ENCODE data around the gene PRKAG2. TPM values are rescaled to one million over a fixed set of nuclear protein-coding genes. Genes with fewer than 3 reads are reported as not detected.

PRKAG2 gene
- total and polyA plus RNA-seq, 12 donors: 3.8 to 17.3 (median 10.9) TPM

DNA sequence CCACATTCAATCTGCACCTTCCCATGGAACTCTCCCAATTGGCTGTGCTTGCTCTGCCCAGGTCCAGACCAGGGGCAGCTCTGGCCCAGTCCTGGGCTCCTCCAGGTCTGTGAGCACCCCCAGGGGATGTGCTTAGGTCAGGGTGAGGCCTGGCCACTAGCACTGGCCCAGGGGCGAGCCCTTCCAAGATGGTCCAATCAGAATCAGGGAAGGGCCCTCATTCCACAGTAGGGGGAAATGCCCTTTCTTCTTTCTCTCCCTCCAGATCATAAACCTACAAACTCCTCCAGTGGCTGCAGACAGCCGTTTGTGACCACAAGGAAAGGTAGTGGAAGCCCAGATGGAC is 157.0 kb downstream of the PRKAG2 start:
- H3K27ac ChIP-seq: no peak overlapping the region
- intact Hi-C loops (cut with DNase I): no loop called here

GRCh38 chr7:151719031-151719896 is 157.7 kb downstream of the PRKAG2 start:
- H3K27me3 ChIP-seq: no peaks in the 10 kb centered on the region
- no peak overlapping the region for H3K27ac ChIP-seq
- WGBS, 4 donors: 96 to 98% (median 97%) methylated on average over 15 to 24 of the region's 24 CpGs
- H3K36me3 ChIP-seq (replicated peaks in 1 of 2): no peaks in the 10 kb centered on the region
- TF ChIP-seq CTCF (IDR thresholded peaks at IDR 0.05): no peak
- TF ChIP-seq POLR2A (IDR thresholded peaks at IDR 0.05): no peak
- intact Hi-C loops (cut with DNase I): no loop called here
- DNase-seq: no peak
- no peaks in the 10 kb centered on the region for H3K9me3 ChIP-seq (replicated peaks in 1 of 3)
- H3K4me3 ChIP-seq: no peak overlapping the region
- H3K4me1 ChIP-seq (replicated peaks in 1 of 2): peaks cover 0 to 12% of the 10 kb centered on the region in 2 donors

More for the DNA sequence above, 157.0 kb downstream of the PRKAG2 start:
- no peak overlapping the region for H3K4me3 ChIP-seq
- no peaks in the 10 kb centered on the region for H3K27me3 ChIP-seq
- H3K36me3 ChIP-seq (replicated peaks in 1 of 2): no peaks in the 10 kb centered on the region
- 82 to 95% (median 86%) methylated on average over 1 to 2 of the region's 2 CpGs for WGBS, 4 donors
- TF ChIP-seq CTCF (IDR thresholded peaks at IDR 0.05): no peak
- no peak for TF ChIP-seq POLR2A (IDR thresholded peaks at IDR 0.05)
- H3K9me3 ChIP-seq (replicated peaks in 1 of 3): no peaks in the 10 kb centered on the region
- no peak for DNase-seq
- H3K4me1 ChIP-seq (replicated peaks in 1 of 2): peaks cover 0 to 12% of the 10 kb centered on the region in 2 donors

DNA sequence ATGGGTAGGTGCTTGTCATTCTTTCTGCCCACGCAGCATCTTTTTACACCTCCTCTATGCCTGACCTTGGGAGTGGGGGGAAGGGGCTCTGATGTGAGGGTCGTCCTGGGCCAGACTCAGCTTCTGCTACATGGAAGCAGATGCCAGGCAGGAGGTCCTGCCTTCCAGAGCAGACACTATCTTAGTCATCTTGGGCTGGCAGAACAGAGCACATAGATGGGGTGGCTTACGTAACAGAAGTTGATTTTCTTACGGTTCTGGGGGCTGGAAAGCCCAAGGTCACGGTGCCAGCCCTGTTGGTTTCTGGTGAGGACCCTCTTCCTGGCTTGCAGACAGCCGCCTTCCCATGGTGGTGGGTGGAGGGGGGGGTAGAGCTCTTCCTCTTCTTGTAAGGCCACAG is 159.0 kb downstream of the PRKAG2 start:
- Histone ChIP-seq H3K27me3 (no peaks in the 10 kb centered on the region), H3K36me3 (replicated peaks in 1 of 2) (no peaks in the 10 kb centered on the region), H3K4me1 (replicated peaks in 1 of 2) (peaks cover 0 to 12% of the 10 kb centered on the region in 2 donors), H3K27ac (no peak overlapping the region), H3K9me3 (replicated peaks in 1 of 3) (no peaks in the 10 kb centered on the region), H3K4me3 (no peak overlapping the region)
- TF ChIP-seq CTCF (IDR thresholded peaks at IDR 0.05): no peak
- no peak for TF ChIP-seq POLR2A (IDR thresholded peaks at IDR 0.05)
- 70 to 84% (median 77%) methylated on average over 5 to 6 of the region's 6 CpGs for WGBS, 4 donors
- intact Hi-C loops (cut with DNase I): no loop called here
- DNase-seq: no peak

DNA sequence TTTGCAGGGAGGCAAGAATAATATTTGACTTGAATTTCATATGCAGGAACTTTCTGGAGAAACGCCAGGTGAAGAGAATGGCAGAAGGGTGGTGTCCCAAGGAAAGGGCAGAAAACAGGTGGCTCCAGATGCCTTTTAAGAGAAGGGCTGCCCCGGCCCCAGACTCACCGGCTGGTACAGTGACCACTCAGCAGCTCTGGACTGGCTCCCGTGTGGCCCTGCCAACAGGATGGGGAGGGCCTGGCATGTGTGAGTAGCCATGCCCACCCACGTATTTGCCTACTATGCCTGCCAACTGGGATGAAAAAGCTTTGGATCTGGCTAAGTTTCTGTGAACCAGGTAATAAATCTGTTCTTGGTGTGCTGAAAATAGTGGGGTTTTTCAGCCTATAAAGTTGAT is 159.5 kb downstream of the PRKAG2 start:
- H3K36me3 ChIP-seq (replicated peaks in 1 of 2): no peaks in the 10 kb centered on the region
- TF ChIP-seq POLR2A (IDR thresholded peaks at IDR 0.05): no peak
- TF ChIP-seq CTCF (IDR thresholded peaks at IDR 0.05): no peak
- H3K27ac ChIP-seq: no peak overlapping the region
- DNase-seq: no peak
- no peak overlapping the region for H3K4me3 ChIP-seq
- intact Hi-C loops (cut with DNase I): no loop called here
- peaks cover 0 to 12% of the 10 kb centered on the region in 2 donors for H3K4me1 ChIP-seq (replicated peaks in 1 of 2)
- no peaks in the 10 kb centered on the region for H3K27me3 ChIP-seq
- WGBS, 4 donors: 64 to 89% (median 76%) methylated on average over 3 to 5 of the region's 5 CpGs
- H3K9me3 ChIP-seq (replicated peaks in 1 of 3): no peaks in the 10 kb centered on the region
